HEK293 (cell line): ENCODE results near the gene NUP210.

ENCODE experiments used
- CTCF ChIA-PET: fragments of 350-600 bp; formaldehyde crosslinking; extraction: SDS; loops from one replicate; lab custom pipeline; 2021; ENCODE audit warnings: antibody characterized with exemption; lab: Yijun Ruan, JAX
- POLR2A ChIA-PET: fragments of 300-600 bp; formaldehyde crosslinking; extraction: SDS; loops from one replicate; lab custom pipeline; 2020; ENCODE audit warnings: antibody characterized with exemption, inconsistent platforms; lab: Yijun Ruan, JAX
- H3K27ac ChIP-seq: fragments of 200-500 bp; sonication (Bioruptor generic); 2 replicates; pipeline ENCODE4 v1.5.1; 2014; ENCODE audit warnings: low read depth, low read length, control low read depth, inconsistent platforms; ENCODE audit errors: extremely low read depth
- H3K36me3 ChIP-seq, 2 experiments: fragments of 200-500 bp in 1 of 2; sonication (Bioruptor generic) in 1 of 2; 1 replicate in 1 of 2; 2 replicates in 1 of 2; pipeline ENCODE4 v1.5.1; 2014 to 2017; ENCODE audit warnings: inconsistent platforms in 2 of 2, low read length in 2 of 2; ENCODE audit not compliant: control insufficient read depth in 2 of 2, insufficient read depth in 1 of 2
- H3K4me1 ChIP-seq: fragments of 200-500 bp; sonication (Bioruptor generic); 2 replicates; pipeline ENCODE4 v1.5.1; 2014; ENCODE audit warnings: mild to moderate bottlenecking, low read length, inconsistent platforms; ENCODE audit not compliant: control insufficient read depth, insufficient read depth
- H3K4me3 ChIP-seq: 2 replicates; pipeline ENCODE4 v1.5.1; 2011; ENCODE audit warnings: low read depth, mild to moderate bottlenecking, control low read depth, low read length, moderate library complexity
- H3K9me3 ChIP-seq: fragments of 200-500 bp; sonication (Bioruptor generic); 2 replicates; pipeline ENCODE4 v1.5.1; 2014; ENCODE audit warnings: low read depth, low read length, inconsistent platforms; ENCODE audit not compliant: control insufficient read depth, insufficient read depth
- GLI4 ChIP-seq: fragments of 450-650 bp; formaldehyde crosslinking; IDR thresholded peaks from 2 replicates; pipeline ENCODE4 v1.5.1; 2016; ENCODE audit warnings: missing biosample characterization, missing genetic modification characterization
- GLIS2 ChIP-seq: fragments of 450-650 bp; formaldehyde crosslinking; IDR thresholded peaks from 2 replicates; pipeline ENCODE4 v1.5.1; 2016; ENCODE audit warnings: missing biosample characterization, missing genetic modification characterization
- HOXA7 ChIP-seq: sonication (generic); formaldehyde crosslinking; IDR thresholded peaks from 2 replicates; pipeline ENCODE4 v1.8.1; 2022; ENCODE audit warnings: missing genetic modification reagents, borderline replicate concordance
- KLF7 ChIP-seq: fragments of 450-650 bp; formaldehyde crosslinking; IDR thresholded peaks from 2 replicates; pipeline ENCODE4 v1.5.1; 2016; ENCODE audit warnings: missing biosample characterization, missing genetic modification characterization, borderline replicate concordance
- MYNN ChIP-seq: fragments of 450-650 bp; formaldehyde crosslinking; IDR thresholded peaks from 2 replicates; pipeline ENCODE4 v1.5.1; 2016; ENCODE audit warnings: missing biosample characterization, missing genetic modification characterization, borderline replicate concordance
- ZFP37 ChIP-seq: fragments of 450-650 bp; formaldehyde crosslinking; IDR thresholded peaks from 2 replicates; pipeline ENCODE4 v1.5.1; 2016; ENCODE audit warnings: missing biosample characterization, missing genetic modification characterization
- ZFP69B ChIP-seq: fragments of 450-650 bp; formaldehyde crosslinking; IDR thresholded peaks from 2 replicates; pipeline ENCODE4 v1.5.1; 2016; ENCODE audit warnings: missing biosample characterization, missing genetic modification characterization
- ZIC2 ChIP-seq: fragments of 450-650 bp; formaldehyde crosslinking; IDR thresholded peaks from 2 replicates; pipeline ENCODE4 v1.5.1; 2016; ENCODE audit warnings: missing biosample characterization, missing genetic modification characterization
- ZNF2 ChIP-seq: fragments of 450-650 bp; formaldehyde crosslinking; IDR thresholded peaks from 2 replicates; pipeline ENCODE4 v1.5.1; 2016; ENCODE audit warnings: missing biosample characterization, missing genetic modification characterization
- ZNF433 ChIP-seq: fragments of 450-650 bp; formaldehyde crosslinking; IDR thresholded peaks from 2 replicates; pipeline ENCODE4 v1.5.1; 2016; ENCODE audit warnings: missing biosample characterization, missing genetic modification characterization, low read depth
- ZNF629 ChIP-seq: fragments of 450-650 bp; formaldehyde crosslinking; IDR thresholded peaks from 2 replicates; pipeline ENCODE4 v1.5.1; 2017; ENCODE audit warnings: missing biosample characterization, missing genetic modification characterization
- ZNF660 ChIP-seq: fragments of 450-650 bp; IDR thresholded peaks from 2 replicates; pipeline ENCODE4 v1.5.1; 2018; ENCODE audit warnings: missing biosample characterization, mild to moderate bottlenecking, missing genetic modification characterization
- ZNF701 ChIP-seq: fragments of 450-650 bp; formaldehyde crosslinking; IDR thresholded peaks from 2 replicates; pipeline ENCODE4 v1.5.1; 2016; ENCODE audit warnings: missing biosample characterization, missing genetic modification characterization
- ZNF785 ChIP-seq: fragments of 450-650 bp; formaldehyde crosslinking; IDR thresholded peaks from 2 replicates; pipeline ENCODE4 v1.5.1; 2016; ENCODE audit warnings: missing biosample characterization, missing genetic modification characterization
- ZNF792 ChIP-seq: fragments of 450-650 bp; formaldehyde crosslinking; IDR thresholded peaks from 2 replicates; pipeline ENCODE4 v1.5.1; 2016; ENCODE audit warnings: missing biosample characterization, missing genetic modification characterization
- ZSCAN16 ChIP-seq: fragments of 450-650 bp; formaldehyde crosslinking; IDR thresholded peaks from 2 replicates; pipeline ENCODE4 v1.5.1; 2016; ENCODE audit warnings: missing biosample characterization, missing genetic modification characterization
- TF ChIP-seq, protein P1 (sequence below): fragments of 450-650 bp; formaldehyde crosslinking; IDR thresholded peaks from 2 replicates; pipeline ENCODE4 v1.5.1; 2016; ENCODE audit warnings: missing biosample characterization, missing genetic modification characterization, low read depth
- TF ChIP-seq, protein P2 (sequence below): fragments of 450-650 bp; formaldehyde crosslinking; IDR thresholded peaks from 2 replicates; pipeline ENCODE4 v1.5.1; 2016; ENCODE audit warnings: missing biosample characterization, missing genetic modification characterization
- TF ChIP-seq, protein P3 (sequence below): fragments of 450-650 bp; formaldehyde crosslinking; optimal IDR thresholded peaks from 2 replicates; pipeline ENCODE3; 2016; ENCODE audit warnings: missing biosample characterization, mild to moderate bottlenecking, missing genetic modification characterization

NUP210 gene

DNA sequence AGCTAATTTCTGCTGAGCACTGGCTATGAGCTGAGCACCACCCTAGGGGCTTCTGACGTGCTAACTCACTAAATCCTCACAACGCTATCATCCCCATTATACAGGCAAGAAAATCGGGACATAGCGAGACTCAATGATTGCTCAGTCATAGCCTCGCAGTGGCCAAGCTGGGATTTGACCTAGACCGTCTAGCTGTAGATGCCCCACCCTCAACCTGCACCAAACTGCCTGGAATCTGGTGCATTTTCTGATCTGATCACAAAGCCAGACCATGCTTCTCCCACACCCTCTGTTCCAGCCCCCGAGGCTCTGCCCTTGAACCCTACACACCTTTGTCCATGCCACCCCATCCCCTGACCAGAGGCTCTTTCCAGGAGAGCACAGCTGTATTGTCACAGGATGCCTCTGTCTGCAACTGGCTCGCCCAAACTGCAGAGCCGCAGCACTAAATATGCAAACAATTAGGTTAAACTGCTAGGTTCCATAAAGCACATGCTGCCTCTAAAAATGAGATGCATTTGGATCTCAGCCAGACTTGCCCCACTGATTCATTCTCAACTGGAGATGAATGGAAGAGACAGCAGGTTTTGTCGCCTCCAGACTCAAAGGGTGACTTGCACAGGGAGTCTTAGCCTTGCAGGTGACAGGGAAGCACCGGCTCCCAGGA, 95.2 kb downstream of the NUP210 start:
- H3K36me3 ChIP-seq = peaks cover 0 to 96% of the 10 kb centered on the region in 2 experiments; a peak in 2 of 3 replicates
- CTCF ChIA-PET = interaction anchor here (1.1 to 2.2 kb wide), 3 partner anchors 137 to 324 kb away, joined by 3 to 11 read pairs (median 5); no protein-coding TSS in a partner anchor

DNA sequence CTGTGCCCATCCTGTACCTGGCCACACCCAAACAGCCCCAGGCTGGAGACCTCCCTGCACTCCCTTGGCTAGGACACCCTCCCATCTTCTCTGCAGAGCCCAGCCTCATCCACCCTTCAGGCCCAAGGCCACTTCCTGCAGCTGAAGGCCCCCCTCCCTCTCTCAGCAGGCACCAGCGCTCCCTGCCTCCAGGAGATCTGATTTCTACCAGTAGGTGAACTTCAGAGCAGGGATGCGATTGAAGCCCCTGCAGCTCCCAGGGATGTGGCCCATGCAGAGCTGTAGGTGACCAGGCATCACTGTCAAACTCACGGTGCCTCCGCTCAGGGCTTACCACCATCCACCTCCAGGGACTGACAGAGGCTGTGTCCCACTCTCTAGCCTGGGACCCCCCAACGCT, 96.3 kb downstream of the NUP210 start:
- H3K27ac ChIP-seq = no peak overlapping the region
- H3K4me3 ChIP-seq = no peak overlapping the region
- TF ChIP-seq KLF7 (tag by site-specific recombination) (no peak), ZNF660 (tag by site-specific recombination) (no peak), ZNF701 (no peak), ZIC2 (tag by site-specific recombination) (peak; percentile 90), ZFP69B (tag by site-specific recombination) (no peak), HOXA7 (CRISPR knock-in tag) (no peak), ZSCAN16 (tag by site-specific recombination) (no peak), MYNN (tag by site-specific recombination) (no peak), ZNF2 (tag by site-specific recombination) (no peak), GLIS2 (0 out of 2 replicates have a peak, but pooled peaks have one; percentile 20)
- TF ChIP-seq, protein P1, sequence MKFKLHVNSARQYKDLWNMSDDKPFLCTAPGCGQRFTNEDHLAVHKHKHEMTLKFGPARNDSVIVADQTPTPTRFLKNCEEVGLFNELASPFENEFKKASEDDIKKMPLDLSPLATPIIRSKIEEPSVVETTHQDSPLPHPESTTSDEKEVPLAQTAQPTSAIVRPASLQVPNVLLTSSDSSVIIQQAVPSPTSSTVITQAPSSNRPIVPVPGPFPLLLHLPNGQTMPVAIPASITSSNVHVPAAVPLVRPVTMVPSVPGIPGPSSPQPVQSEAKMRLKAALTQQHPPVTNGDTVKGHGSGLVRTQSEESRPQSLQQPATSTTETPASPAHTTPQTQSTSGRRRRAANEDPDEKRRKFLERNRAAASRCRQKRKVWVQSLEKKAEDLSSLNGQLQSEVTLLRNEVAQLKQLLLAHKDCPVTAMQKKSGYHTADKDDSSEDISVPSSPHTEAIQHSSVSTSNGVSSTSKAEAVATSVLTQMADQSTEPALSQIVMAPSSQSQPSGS = no peak
- TF ChIP-seq, protein P2, sequence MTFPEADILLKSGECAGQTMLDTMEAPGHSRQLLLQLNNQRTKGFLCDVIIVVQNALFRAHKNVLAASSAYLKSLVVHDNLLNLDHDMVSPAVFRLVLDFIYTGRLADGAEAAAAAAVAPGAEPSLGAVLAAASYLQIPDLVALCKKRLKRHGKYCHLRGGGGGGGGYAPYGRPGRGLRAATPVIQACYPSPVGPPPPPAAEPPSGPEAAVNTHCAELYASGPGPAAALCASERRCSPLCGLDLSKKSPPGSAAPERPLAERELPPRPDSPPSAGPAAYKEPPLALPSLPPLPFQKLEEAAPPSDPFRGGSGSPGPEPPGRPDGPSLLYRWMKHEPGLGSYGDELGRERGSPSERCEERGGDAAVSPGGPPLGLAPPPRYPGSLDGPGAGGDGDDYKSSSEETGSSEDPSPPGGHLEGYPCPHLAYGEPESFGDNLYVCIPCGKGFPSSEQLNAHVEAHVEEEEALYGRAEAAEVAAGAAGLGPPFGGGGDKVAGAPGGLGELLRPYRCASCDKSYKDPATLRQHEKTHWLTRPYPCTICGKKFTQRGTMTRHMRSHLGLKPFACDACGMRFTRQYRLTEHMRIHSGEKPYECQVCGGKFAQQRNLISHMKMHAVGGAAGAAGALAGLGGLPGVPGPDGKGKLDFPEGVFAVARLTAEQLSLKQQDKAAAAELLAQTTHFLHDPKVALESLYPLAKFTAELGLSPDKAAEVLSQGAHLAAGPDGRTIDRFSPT (tag by site-specific recombination) = no peak
- CTCF ChIA-PET = interaction anchor here (0.6 to 2.2 kb wide), 4 partner anchors 17 to 232 kb away, joined by 4 to 11 read pairs (median 7); no protein-coding TSS in a partner anchor
- POLR2A ChIA-PET = no interaction called here
- H3K9me3 ChIP-seq = no peaks in the 10 kb centered on the region
- H3K4me1 ChIP-seq = no peaks in the 10 kb centered on the region
- peaks cover 0 to 96% of the 10 kb centered on the region in 2 experiments; a peak in 2 of 3 replicates for H3K36me3 ChIP-seq

More for the DNA sequence above, 95.2 kb downstream of the NUP210 start:
- Histone ChIP-seq H3K27ac (no peak overlapping the region), H3K4me3 (no peak overlapping the region)
- TF ChIP-seq ZNF785 (tag by site-specific recombination) = no peak
- TF ChIP-seq ZNF792 = no peak
- TF ChIP-seq ZNF433 = no peak
- no peak for TF ChIP-seq ZNF629 (tag by site-specific recombination)
- TF ChIP-seq ZFP37 = no peak
- TF ChIP-seq, protein P3, sequence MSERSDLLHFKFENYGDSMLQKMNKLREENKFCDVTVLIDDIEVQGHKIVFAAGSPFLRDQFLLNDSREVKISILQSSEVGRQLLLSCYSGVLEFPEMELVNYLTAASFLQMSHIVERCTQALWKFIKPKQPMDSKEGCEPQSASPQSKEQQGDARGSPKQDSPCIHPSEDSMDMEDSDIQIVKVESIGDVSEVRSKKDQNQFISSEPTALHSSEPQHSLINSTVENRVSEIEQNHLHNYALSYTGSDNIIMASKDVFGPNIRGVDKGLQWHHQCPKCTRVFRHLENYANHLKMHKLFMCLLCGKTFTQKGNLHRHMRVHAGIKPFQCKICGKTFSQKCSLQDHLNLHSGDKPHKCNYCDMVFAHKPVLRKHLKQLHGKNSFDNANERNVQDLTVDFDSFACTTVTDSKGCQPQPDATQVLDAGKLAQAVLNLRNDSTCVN (tag by site-specific recombination) = no peak
- TF ChIP-seq GLI4 (tag by site-specific recombination) = no peak
- TF ChIP-seq, all 188 proteins: peak for 0
- no peaks in the 10 kb centered on the region for H3K4me1 ChIP-seq
- no peaks in the 10 kb centered on the region for H3K9me3 ChIP-seq
- POLR2A ChIA-PET = interaction anchor here (1.1 kb wide), 1 partner anchor 7 kb away, joined by 3 read pairs; no protein-coding TSS in a partner anchor
